Fibroblast of the conjunctiva (primary cell): ENCODE measurements around the gene VGLL2.

Experiments used
- DNase-seq: peaks from one replicate; pipeline ENCODE4 v3.0.0-alpha.2; 2010; ENCODE audit warnings: low read depth

VGLL2 gene

DNA sequence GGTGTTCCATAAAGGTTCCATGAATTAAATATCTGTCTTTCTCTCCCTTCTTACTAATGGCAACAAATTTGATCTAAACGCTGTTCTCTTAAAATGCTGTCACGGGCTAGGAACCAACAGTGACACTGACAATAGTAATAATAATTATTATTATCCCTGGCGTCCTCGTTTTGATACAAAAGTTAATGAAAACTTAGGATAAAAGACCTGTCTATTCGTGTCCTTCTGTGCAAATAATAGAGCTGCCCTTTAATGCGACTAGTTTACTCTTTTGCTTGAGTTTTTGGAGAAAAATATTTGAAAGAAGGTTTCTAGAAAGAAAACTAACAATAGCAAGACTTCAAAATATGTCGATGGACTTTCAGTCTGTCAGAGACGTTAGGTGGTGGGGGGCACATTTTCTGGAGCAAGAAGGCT lies 4.3 kb downstream of the VGLL2 start:
- DNase-seq: no peak

DNA sequence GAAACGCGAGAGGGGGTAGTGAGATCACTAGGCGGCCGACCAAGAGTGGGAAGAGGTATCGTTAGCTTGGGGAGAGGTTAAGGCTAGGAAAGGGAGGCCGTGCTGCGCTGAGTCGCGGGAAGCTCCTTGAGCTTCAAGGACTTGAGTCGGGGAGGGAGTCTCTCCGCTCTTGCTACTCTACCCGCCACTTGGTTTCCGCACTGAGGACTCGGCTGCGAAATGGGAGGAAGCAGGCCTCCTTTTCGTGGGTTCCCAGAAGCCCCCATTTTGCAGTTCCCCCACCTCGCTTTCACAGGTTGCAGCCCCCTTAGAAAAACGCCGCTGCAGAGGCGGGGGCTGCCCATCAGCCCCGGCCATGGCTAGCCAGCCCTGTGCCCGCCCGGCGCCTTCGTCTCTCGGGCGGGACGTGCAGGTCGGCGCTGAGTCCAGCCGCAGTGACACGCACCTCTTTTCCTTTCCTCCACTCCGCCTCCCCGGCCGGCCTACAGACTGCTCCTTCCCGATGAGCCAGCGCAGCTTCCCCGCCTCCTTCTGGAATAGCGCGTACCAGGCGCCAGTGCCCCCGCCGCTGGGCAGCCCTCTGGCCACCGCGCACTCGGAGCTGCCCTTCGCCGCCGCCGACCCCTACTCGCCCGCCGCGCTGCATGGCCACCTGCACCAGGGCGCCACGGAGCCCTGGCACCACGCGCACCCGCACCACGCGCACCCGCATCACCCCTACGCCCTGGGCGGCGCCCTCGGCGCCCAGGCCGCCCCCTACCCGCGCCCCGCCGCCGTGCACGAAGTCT lies 4.9 kb downstream of the VGLL2 start:
- no peak for DNase-seq

DNA sequence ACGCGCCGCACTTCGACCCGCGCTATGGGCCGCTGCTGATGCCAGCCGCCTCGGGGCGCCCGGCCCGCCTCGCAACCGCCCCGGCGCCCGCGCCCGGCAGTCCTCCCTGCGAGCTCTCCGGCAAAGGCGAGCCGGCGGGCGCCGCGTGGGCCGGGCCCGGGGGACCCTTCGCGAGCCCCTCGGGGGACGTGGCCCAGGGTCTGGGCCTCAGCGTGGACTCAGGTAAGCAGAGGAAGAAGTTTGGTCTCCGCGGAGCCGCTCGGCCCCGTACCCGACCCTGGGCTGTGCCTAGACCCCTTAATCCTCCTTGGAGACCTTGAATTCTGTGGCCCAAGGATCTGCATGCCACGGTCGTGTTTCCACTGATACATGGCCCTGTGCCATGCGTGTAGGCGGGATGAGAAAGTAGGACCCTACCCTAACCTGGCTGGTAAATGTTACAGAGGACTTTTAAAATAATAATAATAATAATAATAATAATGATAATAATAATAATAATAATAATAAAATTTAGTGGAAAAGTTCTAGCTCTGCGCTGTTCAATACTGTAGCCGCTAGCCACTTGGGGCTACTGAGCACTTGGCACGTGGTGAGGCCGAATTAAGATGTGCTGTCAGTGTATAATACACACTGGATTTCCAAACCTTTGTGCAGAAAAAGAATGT lies 5.6 kb downstream of the VGLL2 start:
- DNase-seq: no peak

DNA sequence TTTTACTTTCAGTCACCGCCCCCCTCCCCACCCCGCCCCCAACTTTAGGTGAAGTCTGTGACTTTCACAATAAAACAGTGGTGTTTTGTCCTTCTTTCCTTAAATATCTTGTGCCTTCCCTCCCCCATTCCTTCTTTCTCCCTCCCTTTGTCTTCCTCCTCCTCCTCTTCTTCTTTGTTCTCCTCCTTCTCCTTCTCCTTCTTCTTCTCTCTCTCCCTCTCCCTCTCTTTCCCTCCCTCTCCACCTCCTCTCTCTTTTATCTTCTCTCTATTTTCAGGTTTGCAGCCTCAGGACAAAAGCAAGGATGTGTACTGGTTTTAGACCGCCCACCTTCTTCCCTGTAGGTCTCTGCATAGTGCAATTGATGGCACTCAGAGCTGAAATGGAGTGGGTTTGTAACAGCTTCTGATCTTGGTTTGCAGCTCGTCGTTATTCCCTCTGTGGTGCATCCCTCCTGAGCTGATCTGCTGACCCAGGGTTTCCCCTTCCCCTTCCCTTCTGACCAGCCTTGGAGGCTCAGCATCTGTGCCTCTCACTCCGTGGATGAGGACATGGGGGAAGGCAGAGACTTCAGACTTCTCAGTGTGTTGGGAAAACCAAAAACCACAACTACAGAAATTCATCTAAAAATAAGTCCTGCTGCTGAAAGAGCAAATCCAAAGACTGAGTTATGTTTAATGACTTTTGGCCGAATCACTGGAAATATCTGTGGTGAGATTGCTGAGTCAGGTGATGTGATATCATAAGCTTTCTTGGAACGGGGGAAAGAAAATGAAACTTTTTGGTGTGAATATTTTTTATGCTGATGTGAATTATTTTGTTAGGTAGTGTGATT lies 6.9 kb downstream of the VGLL2 start:
- DNase-seq: no peak

DNA sequence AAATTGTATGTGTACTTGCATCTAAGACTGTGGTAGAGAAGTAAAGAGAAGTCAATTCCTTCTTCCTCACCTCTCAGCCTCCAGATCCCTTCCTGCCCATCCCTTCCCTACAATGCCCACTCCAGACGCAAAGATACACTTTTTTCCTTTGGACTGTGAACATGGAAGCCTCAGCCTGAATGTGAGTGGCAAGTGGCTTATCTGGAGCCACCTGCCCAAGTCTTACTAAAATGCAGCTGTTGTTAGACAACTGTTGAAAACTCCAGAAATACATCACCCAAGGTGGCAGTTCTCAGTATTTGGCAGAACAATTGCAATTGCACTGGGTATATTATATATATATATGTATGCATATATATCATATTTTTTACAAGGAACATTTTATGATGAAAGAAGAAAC lies 7.5 kb downstream of the VGLL2 start:
- no peak for DNase-seq

DNA sequence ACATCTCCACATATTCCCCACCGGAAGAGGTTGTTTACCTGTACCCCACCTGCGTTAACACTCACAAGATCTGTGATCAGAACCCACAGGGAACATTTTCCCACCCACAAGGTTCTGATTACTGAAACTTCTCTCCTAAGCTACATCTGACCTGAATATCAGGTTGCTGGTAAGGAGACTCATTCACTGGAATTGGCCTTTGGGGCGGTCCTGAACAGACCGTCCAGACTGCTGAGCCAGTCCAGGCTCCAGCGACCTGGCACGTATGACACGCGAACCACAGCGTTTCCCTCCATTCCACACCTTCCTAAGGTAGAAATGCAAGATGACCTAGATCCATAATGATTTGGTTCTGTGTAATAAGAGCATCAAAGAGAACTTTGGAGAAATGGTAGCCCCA lies 9.8 kb downstream of the VGLL2 start:
- no peak for DNase-seq

DNA sequence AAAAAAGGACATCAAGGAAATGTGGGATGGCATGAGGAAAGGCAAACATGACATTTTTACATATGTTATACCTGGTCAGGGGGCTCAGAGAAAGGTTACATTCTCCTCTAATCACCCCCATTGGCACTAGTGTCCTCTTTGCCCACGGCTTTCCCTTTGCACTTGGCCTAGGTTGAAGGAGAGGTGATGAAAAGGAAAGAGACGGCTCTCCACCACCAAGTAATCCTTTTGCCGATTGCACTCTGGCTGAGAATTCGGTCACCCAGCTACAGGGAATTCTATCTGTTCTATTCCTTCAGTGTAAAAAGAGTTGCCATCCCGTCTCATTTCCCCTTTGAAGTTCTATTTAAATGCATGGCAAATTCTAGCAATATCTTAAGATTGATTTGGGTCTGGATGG lies 10.4 kb downstream of the VGLL2 start:
- DNase-seq: no peak

DNA sequence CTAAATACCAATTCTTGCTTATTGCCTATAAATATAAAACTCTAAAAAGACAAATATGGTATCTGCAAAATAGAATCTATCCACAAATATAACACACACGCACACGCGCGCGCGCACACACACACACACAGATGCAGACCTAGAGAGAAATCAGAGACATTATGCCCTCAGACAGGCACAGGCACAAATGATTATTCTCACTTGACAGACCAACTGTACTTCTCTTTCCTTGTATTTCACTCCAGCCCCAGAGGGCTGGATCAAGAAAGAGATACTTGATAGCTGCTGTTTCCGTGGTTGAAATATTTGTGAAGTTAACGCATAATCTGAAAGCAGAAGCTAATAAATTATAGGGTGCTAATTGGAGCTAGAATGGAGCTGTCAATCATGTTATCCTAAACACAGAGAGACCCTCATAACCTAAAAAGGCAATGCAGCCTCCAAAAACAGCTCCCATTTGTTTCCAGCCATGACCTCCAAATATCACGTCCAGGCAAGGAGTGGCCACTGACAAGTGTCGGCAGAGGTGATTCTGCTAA lies 11.5 kb downstream of the VGLL2 start:
- no peak for DNase-seq

DNA sequence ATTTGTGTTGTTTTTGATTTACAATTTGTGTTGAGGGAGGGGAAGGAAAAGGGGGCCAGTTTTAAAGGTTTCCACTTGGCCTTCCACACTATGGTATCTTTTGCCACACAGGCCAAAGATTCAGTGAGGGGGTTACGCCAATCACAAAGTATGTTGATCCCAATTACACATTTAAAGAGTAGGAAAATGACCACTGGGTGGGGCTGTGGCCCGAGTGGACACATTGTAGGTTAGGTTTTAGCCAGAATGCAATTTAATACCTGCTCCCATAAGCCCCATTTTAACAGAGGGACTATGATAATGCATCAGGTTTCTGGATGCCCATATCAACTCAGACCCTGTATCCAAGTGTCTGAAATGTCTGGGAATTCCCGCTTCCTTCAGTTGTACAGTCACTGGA lies 15.6 kb downstream of the VGLL2 start:
- no peak for DNase-seq

DNA sequence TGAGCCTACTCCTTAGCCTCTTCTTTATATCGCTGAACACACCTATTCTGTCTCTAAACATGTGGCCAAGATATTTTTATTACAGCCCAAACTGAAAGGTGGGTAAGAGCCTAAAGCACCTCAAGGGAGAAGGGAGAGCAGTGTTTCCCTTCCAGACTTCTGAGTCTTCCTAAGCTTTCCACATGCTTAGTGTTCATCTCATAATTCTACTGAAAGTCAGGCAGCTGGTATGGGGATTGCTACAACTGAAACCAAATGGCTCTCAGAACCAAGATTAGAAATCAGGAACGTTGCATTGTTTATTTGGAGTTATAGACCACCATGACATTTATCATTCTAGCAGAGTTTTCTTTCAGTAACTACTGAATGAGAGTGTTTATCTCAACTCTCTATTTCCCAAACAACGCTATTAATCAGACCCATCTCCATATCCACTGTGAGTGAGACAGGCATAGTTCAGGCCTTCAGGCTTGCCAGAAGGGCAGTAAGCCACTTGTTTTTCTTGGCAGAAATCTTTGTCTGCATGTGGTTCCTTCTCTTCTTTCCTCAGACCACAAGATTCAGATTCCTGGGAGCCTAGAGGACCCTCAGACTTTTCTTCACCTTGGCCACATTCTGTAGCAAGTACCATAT lies 22.8 kb downstream of the VGLL2 start:
- no peak for DNase-seq

DNA sequence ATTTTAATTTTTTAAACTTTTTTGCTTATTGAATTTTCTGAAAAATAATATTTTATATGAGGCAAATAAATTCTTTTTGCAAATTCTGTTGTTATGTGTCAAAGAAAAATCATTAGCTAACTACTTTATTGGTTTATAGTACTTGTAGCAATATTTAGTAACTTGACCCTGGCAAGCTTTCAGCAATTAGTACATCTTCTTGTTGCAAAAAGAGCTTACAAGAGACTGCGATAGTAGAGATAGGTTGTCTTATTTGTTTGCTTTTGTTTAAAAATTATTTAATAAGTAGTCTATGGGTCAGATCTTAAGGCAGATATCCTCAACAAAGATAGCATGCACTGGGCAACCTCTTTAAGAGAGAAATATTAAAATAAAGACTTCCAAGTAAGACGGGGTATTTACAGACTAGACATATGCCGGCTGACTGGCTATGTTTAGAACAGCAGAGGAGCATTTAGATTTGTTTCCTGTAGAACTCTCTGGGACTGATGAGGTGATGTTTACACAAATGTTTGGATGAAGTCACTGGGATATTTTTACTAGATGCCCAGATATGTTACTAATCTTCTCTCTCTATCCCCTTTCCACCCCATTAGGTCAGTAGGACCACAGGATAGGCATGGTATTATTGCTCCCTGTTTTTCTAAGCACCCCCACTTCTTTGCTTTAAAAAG lies 25.0 kb downstream of the VGLL2 start:
- DNase-seq: no peak

DNA sequence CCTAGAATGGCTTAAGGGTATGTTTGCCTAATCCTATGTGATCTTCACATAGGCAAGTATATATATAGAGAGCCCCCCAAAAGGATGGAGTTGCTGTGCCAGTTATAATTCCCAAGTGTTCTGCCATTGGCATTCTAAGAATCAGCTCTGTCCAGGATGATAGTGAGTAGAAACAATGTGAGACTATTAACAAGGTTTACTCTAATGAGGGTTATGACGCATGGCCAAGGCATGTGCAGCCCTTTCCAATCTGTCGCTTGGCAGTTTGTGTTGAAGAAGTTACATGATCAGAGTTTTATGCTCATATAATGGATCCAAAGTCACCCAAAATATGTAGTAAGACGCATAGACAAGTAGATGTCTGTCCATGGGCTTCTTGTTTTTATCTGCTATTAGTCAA lies 33.6 kb downstream of the VGLL2 start:
- DNase-seq: no peak

DNA sequence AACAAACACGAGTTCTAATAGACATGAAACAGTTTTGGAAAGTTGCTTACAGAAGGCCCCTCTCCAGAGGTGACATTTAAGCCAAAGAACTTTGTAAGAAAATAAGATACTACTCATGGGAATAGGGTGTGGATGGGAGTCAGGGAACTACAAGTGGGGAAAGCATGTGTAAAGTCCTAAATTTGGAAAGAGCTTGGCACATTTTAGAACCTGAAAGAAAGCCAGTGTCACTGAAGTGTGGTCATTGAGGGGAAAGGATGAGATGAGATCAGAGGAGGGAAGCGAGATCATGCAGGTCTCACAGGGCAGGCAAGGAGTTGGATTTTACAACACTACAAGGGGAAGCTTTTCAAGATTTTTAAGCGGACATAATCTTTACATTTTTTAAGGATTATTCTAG lies 38.0 kb downstream of the VGLL2 start:
- no peak for DNase-seq

DNA sequence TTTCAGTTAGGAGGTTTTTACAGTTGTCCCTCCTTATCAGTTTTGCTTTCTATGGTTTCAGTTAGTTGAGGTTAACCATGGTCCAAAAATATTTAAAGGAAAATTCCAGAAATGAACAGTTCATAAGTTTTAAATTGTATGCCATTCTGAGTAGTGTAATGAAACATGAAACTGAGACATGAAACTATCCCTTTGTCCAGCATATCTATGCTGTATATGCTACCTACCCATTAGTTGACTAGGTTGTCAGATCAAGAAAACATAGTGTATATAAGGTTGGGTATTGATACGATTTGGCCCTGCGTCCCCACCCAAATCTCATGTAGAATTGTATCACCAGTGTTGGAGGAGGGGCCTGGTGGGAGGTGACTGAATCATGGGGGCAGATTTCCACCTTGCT lies 39.1 kb downstream of the VGLL2 start:
- DNase-seq: no peak

DNA sequence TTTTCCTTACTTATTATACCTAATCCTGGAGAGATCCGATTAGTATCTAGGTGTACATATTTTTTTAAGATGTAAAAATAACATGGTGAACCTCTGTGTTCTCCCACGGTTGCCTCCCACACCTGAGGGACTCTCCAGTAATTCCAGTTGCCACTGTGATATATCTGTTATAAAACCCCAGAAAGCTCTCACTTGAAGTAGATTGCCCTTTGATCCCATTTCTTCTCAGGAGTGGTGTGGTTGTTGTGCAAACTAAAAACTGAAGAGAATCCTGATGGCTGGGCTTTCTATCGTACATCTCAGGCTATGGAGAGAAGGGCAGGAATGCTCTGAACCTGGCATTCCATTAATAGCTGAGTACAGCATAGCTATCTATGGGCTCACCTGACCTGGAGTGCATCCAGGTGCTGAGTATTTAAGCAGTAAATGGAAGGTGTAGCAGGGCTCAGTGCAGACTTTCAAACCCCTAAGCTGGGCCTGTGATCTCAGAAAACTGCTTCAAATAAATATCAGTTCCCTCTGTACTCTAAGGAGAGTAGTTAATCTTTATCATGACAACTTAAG lies 41.0 kb downstream of the VGLL2 start:
- no peak for DNase-seq

DNA sequence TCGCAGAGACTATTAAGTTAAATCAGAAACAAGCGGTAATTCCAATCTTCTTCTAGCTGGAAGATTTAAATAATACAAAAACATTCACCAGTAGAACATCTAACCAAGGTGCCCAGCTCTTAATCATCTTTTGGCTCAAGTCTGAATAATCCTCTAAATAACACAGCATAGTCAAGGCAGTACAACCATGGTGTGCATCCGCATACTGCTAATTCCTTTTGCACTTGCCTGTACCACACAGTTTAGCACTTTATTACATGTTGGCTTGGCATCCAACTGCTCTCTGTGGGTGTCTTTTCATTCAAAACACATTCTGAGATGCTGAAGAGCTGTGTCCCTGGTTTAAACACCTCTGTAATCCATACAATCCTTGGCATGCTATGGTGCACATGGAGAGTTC lies 42.3 kb downstream of the VGLL2 start:
- no peak for DNase-seq

DNA sequence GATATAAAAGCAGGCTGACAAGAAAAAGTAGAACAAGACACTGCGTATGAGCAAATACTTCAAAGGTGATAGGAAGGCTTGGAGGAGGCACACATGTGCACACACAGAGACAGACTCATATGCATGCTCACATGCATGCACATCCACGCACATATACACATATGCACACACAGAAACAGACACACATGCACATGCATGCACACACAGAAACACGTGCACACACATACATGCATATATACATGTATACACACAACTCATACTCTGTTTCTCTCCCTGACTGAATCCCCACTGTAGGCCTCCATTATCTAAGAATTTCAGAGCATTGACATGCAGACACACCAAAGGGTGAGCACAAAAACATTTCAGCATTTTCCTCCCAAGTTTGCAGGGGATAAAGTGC lies 43.7 kb downstream of the VGLL2 start:
- no peak for DNase-seq

DNA sequence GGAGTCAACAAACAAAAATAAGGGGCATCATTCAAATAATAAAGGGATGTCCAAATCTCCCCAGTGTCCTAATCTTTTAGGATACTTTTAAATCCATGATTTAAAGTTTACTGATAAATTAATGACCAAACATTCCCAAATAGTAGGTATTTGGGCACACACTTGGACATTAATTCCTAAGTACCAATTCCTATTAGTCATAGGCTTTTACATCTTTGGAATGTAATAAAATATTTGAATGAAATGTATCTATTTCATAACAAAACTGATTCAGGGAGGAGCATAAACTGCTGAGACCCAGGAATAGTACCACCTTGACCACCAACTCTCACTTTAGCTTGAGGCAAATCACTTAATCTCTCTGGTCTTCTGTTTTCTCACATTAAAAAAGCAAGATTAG lies 44.3 kb downstream of the VGLL2 start:
- no peak for DNase-seq

DNA sequence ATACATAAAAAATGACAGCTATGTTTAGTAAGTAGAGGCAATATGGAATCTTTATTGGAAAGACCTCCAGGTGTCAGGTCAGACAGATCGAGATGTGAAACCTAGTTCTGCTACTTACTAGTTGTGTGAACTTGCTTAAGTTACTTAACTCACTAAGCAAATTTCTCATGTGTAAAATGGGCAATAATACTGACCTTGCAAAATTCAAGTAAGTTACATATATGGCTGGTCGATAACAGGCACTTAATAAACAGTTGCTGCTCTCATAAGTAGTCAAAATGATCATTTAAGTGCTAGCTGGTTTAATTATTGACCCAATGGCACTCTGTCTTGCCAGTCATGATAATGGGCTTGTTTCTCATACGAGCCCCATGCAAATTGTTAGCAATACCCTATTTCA lies 46.0 kb downstream of the VGLL2 start:
- DNase-seq: no peak

DNA sequence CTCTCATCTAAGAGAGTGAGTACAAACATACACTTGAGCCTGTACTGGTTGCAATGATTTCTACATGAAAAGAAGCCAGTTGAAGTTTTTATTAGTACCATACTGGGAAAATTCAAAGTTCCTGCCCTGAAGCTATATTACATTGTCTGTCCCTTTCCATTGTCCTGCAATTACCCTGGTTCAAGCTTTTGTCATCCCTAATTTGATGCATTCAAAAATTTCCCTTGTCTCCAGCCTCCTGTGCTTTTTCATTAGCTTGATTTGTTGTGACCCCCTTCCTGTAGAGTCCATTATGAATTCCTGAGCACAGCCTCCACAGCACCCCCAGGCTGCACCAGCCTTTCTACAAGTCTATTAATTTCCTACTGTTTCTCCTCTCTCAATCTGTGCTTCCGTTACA lies 46.4 kb downstream of the VGLL2 start:
- DNase-seq: no peak

DNA sequence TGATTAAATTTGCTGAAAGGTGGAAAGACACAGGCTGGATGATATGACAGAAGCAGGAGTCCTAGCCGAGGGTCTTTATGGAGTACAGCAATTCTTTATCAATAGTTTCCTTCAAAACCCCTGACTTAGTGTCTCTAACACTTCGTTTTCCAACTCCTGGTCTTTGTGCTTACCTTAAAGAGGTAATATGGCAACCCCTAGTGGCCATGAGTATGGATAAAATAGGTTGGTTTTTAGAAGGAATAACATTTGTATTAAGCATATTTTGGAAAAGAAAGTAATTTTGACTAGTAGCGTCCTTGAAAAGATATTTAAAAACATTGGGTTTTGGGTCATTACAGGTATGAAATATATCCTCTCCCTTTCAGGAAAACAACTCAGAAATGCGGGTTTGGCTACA lies 51.9 kb downstream of the VGLL2 start:
- DNase-seq: no peak
